A549 (cell line): ENCODE data around the gene LHX5. TPM values are rescaled to one million over a fixed set of nuclear protein-coding genes. Genes with fewer than 3 reads are reported as not detected.

Source experiments
- ATAC-seq, 2 experiments: fragments of 200-7000 bp in 1 of 2; fragments of >200 bp in 1 of 2; cut with Nextera tagmentation in 1 of 2; cut with Tn5 transposase in 1 of 2; 3 replicates each; pipeline versions ENCODE4 v1.8.0 to v1.9.1; 2018 to 2020; ENCODE audit warnings: mild to moderate bottlenecking in 1 of 2, moderate library complexity in 1 of 2
- CTCF ChIA-PET: fragments of 300-600 bp; sonication (Branson Sonifier 250); formaldehyde crosslinking; extraction: SDS; loops from one replicate; lab custom pipeline; 2021; ENCODE audit warnings: antibody characterized with exemption, inconsistent platforms; lab: Yijun Ruan, JAX
- POLR2A ChIA-PET: fragments of 350-600 bp; formaldehyde crosslinking; extraction: SDS; loops from one replicate; lab custom pipeline; 2021; ENCODE audit warnings: antibody characterized with exemption, inconsistent platforms; lab: Yijun Ruan, JAX
- DNase-seq, 2 experiments: peaks; one replicate each; pipeline versions ENCODE4 v3.0.0 to v3.0.0-alpha.2; 2011 to 2016; ENCODE audit warnings: low read depth in 1 of 2, low spot score in 1 of 2
- FAIRE-seq: peaks from 2 replicates; lab custom pipeline; 2011; peaks lifted over from hg19 to GRCh38; lab: Jason Lieb, UNC
- H3K27ac ChIP-seq, 2 experiments: fragments of >200 bp; sonication (Bioruptor Twin); formaldehyde crosslinking; 3 replicates each; pipeline ENCODE4 v1.5.1; 2016 to 2017
- H3K4me1 ChIP-seq: fragments of >200 bp; sonication (Bioruptor Twin); formaldehyde crosslinking; 3 replicates; pipeline ENCODE4 v1.6.1; 2016
- H3K4me2 ChIP-seq: fragments of >200 bp; sonication (Bioruptor Twin); formaldehyde crosslinking; 3 replicates; pipeline ENCODE4 v1.6.1; 2016
- H3K4me3 ChIP-seq: fragments of >200 bp; sonication (Bioruptor Twin); formaldehyde crosslinking; 3 replicates; pipeline ENCODE4 v1.5.1; 2016
- H3K9me3 ChIP-seq: fragments of >200 bp; sonication (Bioruptor Twin); formaldehyde crosslinking; 3 replicates; pipeline ENCODE4 v1.6.1; 2016
- BHLHE40 ChIP-seq: IDR thresholded peaks from 2 replicates; pipeline ENCODE4 v1.6.1; 2012; ENCODE audit warnings: low read depth, low read length, inconsistent platforms
- CBX2 ChIP-seq: fragments of 200-600 bp; sonication (generic); IDR thresholded peaks from 2 replicates; pipeline ENCODE4 v1.6.1; 2016; ENCODE audit warnings: low read depth, mild to moderate bottlenecking, borderline replicate concordance
- CHD2 ChIP-seq: fragments of 150-350 bp; IDR thresholded peaks from 2 replicates; pipeline ENCODE4 v1.6.1; 2014; ENCODE audit warnings: low read length; ENCODE audit not compliant: partially characterized antibody
- CHD4 ChIP-seq: fragments of 200-600 bp; sonication (generic); IDR thresholded peaks from 2 replicates; pipeline ENCODE4 v1.6.1; 2016; ENCODE audit warnings: antibody characterized with exemption, mild to moderate bottlenecking, borderline replicate concordance
- CTCF ChIP-seq: fragments of >200 bp; sonication (Bioruptor Twin); formaldehyde crosslinking; IDR thresholded peaks from 3 replicates; pipeline ENCODE4 v1.5.1; 2016
- EHF ChIP-seq: fragments of 250-450 bp; sonication (Bioruptor Pico); IDR thresholded peaks from 2 replicates; pipeline ENCODE4 v1.5.0; 2020; ENCODE audit warnings: mild to moderate bottlenecking
- EHMT2 ChIP-seq: fragments of 200-600 bp; sonication (generic); IDR thresholded peaks from 2 replicates; pipeline ENCODE4 v1.6.1; 2016; ENCODE audit warnings: antibody characterized with exemption, low read depth, mild to moderate bottlenecking, moderate library complexity
- ESRRA ChIP-seq: fragments of 150-350 bp; IDR thresholded peaks from 2 replicates; pipeline ENCODE4 v1.6.1; 2014; ENCODE audit warnings: mild to moderate bottlenecking, low read length, borderline replicate concordance
- FOSL2 ChIP-seq, 2 experiments: fragments of 450-650 bp in 1 of 2; fragments of >200 bp in 1 of 2; sonication (Bioruptor Twin) in 1 of 2; formaldehyde crosslinking; IDR thresholded peaks; 2 replicates each; pipeline versions ENCODE4 v1.5.0 to v1.6.1; 2016 to 2020; ENCODE audit warnings: mild to moderate bottlenecking in 1 of 2, moderate library complexity in 1 of 2
- HDAC2 ChIP-seq: fragments of 200-600 bp; sonication (generic); IDR thresholded peaks from 2 replicates; pipeline ENCODE4 v1.6.1; 2016
- HEYL ChIP-seq: fragments of 250-450 bp; sonication (Bioruptor Pico); IDR thresholded peaks from 2 replicates; pipeline ENCODE4 v1.8.0; 2021; ENCODE audit warnings: mild to moderate bottlenecking, moderate library complexity
- HMGXB4 ChIP-seq: fragments of 250-450 bp; sonication (Bioruptor Pico); IDR thresholded peaks from 2 replicates; pipeline ENCODE4 v1.5.0; 2021; ENCODE audit warnings: mild to moderate bottlenecking, moderate library complexity, borderline replicate concordance
- HOXB13 ChIP-seq: fragments of 250-450 bp; sonication (Bioruptor Pico); IDR thresholded peaks from 2 replicates; pipeline ENCODE4 v1.5.0; 2020; ENCODE audit warnings: low read depth, mild to moderate bottlenecking, moderate library complexity
- JUNB ChIP-seq: fragments of >200 bp; sonication (Bioruptor Twin); formaldehyde crosslinking; IDR thresholded peaks from 2 replicates; pipeline ENCODE4 v1.6.1; 2016
- KDM1A ChIP-seq: fragments of 200-600 bp; sonication (generic); IDR thresholded peaks from 2 replicates; pipeline ENCODE4 v1.6.1; 2016; ENCODE audit warnings: low read depth, mild to moderate bottlenecking
- MAX ChIP-seq: IDR thresholded peaks from 2 replicates; pipeline ENCODE4 v1.6.1; 2012
- MAZ ChIP-seq: fragments of 150-350 bp; IDR thresholded peaks from 2 replicates; pipeline ENCODE4 v1.6.1; 2014; ENCODE audit warnings: antibody characterized with exemption, low read depth, low read length, borderline replicate concordance
- NFE2L2 ChIP-seq: fragments of 150-350 bp; conservative IDR thresholded peaks from 2 replicates; pipeline ENCODE4 v1.6.1; 2014; ENCODE audit warnings: low read length
- NPAS2 ChIP-seq: fragments of 250-450 bp; sonication (Bioruptor Pico); IDR thresholded peaks from 2 replicates; pipeline ENCODE4 v1.8.0; 2022; ENCODE audit warnings: mild to moderate bottlenecking, moderate library complexity, borderline replicate concordance
- PBX3 ChIP-seq: IDR thresholded peaks from 2 replicates; pipeline ENCODE4 v1.6.1; 2012
- RAD21 ChIP-seq, 2 experiments: fragments of >200 bp in 1 of 2; sonication (Bioruptor Twin) in 1 of 2; formaldehyde crosslinking in 1 of 2; IDR thresholded peaks in 1 of 2; conservative IDR thresholded peaks in 1 of 2; 2 replicates in 1 of 2; 3 replicates in 1 of 2; pipeline ENCODE4 v1.6.1; 2012 to 2018; ENCODE audit warnings: inconsistent platforms in 1 of 2
- RCOR1 ChIP-seq: fragments of 150-350 bp; IDR thresholded peaks from 2 replicates; pipeline ENCODE4 v1.6.1; 2014; ENCODE audit warnings: antibody characterized with exemption, low read length, low read depth
- RFX5 ChIP-seq: fragments of 450-650 bp; IDR thresholded peaks from 2 replicates; pipeline ENCODE4 v1.7.1; 2014; ENCODE audit warnings: antibody characterized with exemption, mild to moderate bottlenecking, moderate library complexity
- SREBF2 ChIP-seq: fragments of 450-650 bp; IDR thresholded peaks from 2 replicates; pipeline ENCODE4 v1.6.1; 2014; ENCODE audit warnings: mild to moderate bottlenecking, moderate library complexity
- TP53 ChIP-seq: fragments of 250-450 bp; sonication (Bioruptor Pico); IDR thresholded peaks from 2 replicates; pipeline ENCODE4 v1.5.0; 2021; ENCODE audit warnings: mild to moderate bottlenecking, moderate library complexity
- USF2 ChIP-seq: fragments of 450-650 bp; IDR thresholded peaks from 2 replicates; pipeline ENCODE4 v1.6.1; 2014; ENCODE audit warnings: antibody characterized with exemption
- ZNF302 ChIP-seq: fragments of 250-450 bp; sonication (Bioruptor Pico); IDR thresholded peaks from 2 replicates; pipeline ENCODE4 v1.9.0; 2021; ENCODE audit warnings: inconsistent platforms, mild to moderate bottlenecking, moderate library complexity
- WGBS: methylation state at CpG from one replicate; pipeline ENCODE4 v1.1.6; 2017; ENCODE audit errors: missing lambda C conversion rate; 5-methylcytosine and 5-hydroxymethylcytosine counted together
- polyA plus RNA-seq, 4 experiments: library from polyadenylated mRNA; depleted of rRNA in 3 of 4; stranded (reverse); fragments of >200 nt; fragmentation: RNase III in 1 of 4; extraction: RNeasy Plus Mini Kit Qiagen cat#74134 plus additional on column Dnase treatment in 1 of 4; gene quantifications; 2 replicates in 3 of 4; 3 replicates in 1 of 4; pipeline ENCODE4 v1.2.3, GENCODE V29; 2011 to 2017

Gene LHX5
- polyA plus RNA-seq, 2 of the 4 experiments (the other 2 are of a cell fraction), result not detected

- WGBS, result 100% methylated on average over 2 of the region's 5 CpGs
- CTCF ChIA-PET, result interaction anchor here (1.0 to 2.3 kb wide), 8 partner anchors 10 to 477 kb away, joined by 3 to 22 read pairs (median 4); no protein-coding TSS in a partner anchor
These were observed 36.3 kb downstream of the LHX5 start for GRCh38 chr12:113435367-113435766.

GRCh38 chr12:113432986-113433385 lies 38.7 kb downstream of the LHX5 start:
- H3K4me2 ChIP-seq, result no peak overlapping the region
- H3K4me1 ChIP-seq, result no peaks in the 10 kb centered on the region
- no peak overlapping the region for H3K27ac ChIP-seq
- FAIRE-seq, result no peak
- TF ChIP-seq HOXB13 (CRISPR knock-in tag), result no peak
- no peak for TF ChIP-seq MAX
- no peak for TF ChIP-seq NFE2L2
- TF ChIP-seq RCOR1, result no peak
- TF ChIP-seq EHMT2, result no peak
- TF ChIP-seq HMGXB4, result no peak
- no peak for TF ChIP-seq KDM1A
- no peak for TF ChIP-seq CHD4
- TF ChIP-seq BHLHE40, result no peak
- no peak for TF ChIP-seq ESRRA
- TF ChIP-seq CTCF, result no peak
- TF ChIP-seq FOSL2 (IDR thresholded peaks at IDR 0.05), result no peak
- no peak for TF ChIP-seq FOSL2 (CRISPR knock-in tag; IDR thresholded peaks at IDR 0.05)
- no peak for TF ChIP-seq JUNB
- no peak for TF ChIP-seq CHD2
- TF ChIP-seq RFX5, result no peak
- no peak for TF ChIP-seq SREBF2
- TF ChIP-seq HDAC2, result no peak
- TF ChIP-seq NPAS2 (CRISPR knock-in tag), result no peak
- H3K9me3 ChIP-seq, result no peaks in the 10 kb centered on the region
- ChIA-PET CTCF (interaction anchor here (1.3 kb wide), 1 partner anchor 29 kb away, joined by 3 read pairs; no protein-coding TSS in a partner anchor), POLR2A (no interaction called here)
- no peak for ATAC-seq
- no peak overlapping the region for H3K4me3 ChIP-seq
- no peak for DNase-seq

More at GRCh38 chr12:113435367-113435766, 36.3 kb downstream of the LHX5 start:
- no peak for TF ChIP-seq CBX2
- no peak for TF ChIP-seq JUNB
- no peak for TF ChIP-seq USF2
- no peak for TF ChIP-seq MAX
- TF ChIP-seq MAZ, result no peak
- TF ChIP-seq HEYL (CRISPR knock-in tag), result no peak
- TF ChIP-seq PBX3, result no peak
- TF ChIP-seq TP53, result no peak
- no peak for TF ChIP-seq RFX5
- TF ChIP-seq ZNF302, result no peak
- no peak for TF ChIP-seq RAD21 (conservative IDR thresholded peaks at IDR 0.05 in 1 of 2, IDR thresholded peaks at IDR 0.05 in 1 of 2)
- TF ChIP-seq EHF, result no peak
- DNase-seq (no peak), FAIRE-seq (no peak), ATAC-seq (no peak)
- no peak overlapping the region for H3K4me3 ChIP-seq
- no peaks in the 10 kb centered on the region for H3K4me1 ChIP-seq
- H3K9me3 ChIP-seq, result no peaks in the 10 kb centered on the region
- no peak overlapping the region for H3K27ac ChIP-seq
- no peak overlapping the region for H3K4me2 ChIP-seq
- POLR2A ChIA-PET, result no interaction called here
